Mesenchymal stem cell (in vitro differentiated cells and primary cell): ENCODE measurements around the gene HES1.
"Not testable (repeated sequence)": the region's sequence is repeated elsewhere in the genome, so short reads cannot be mapped to it uniquely, and the experiment has no call there.

Source experiments
- DNase-seq: peaks from one replicate; pipeline ENCODE4 v3.0.0-alpha.2; 2013
- H2AFZ ChIP-seq: one replicate; pipeline ENCODE4 v1.6.1; 2013; ENCODE audit warnings: low read depth, mild to moderate bottlenecking, control low read depth, inconsistent platforms, low read length, moderate library complexity
- H2AK5ac ChIP-seq: 2 replicates; pipeline ENCODE4 v1.6.1; 2013; ENCODE audit warnings: low read length, moderate library complexity, mild to moderate bottlenecking, inconsistent platforms; ENCODE audit not compliant: severe bottlenecking
- H2BK120ac ChIP-seq: one replicate; pipeline ENCODE4 v1.6.1; 2013; ENCODE audit warnings: low read depth, mild to moderate bottlenecking, inconsistent platforms, low read length, moderate library complexity
- H2BK12ac ChIP-seq, 2 experiments: one replicate each; pipeline ENCODE4 v1.6.1; 2013; ENCODE audit warnings: inconsistent platforms in 2 of 2, low read length in 2 of 2, mild to moderate bottlenecking in 2 of 2, moderate library complexity in 2 of 2, control low read depth in 1 of 2
- H2BK15ac ChIP-seq: one replicate; pipeline ENCODE4 v1.6.1; 2013; ENCODE audit warnings: mild to moderate bottlenecking, low read depth, inconsistent platforms; ENCODE audit not compliant: poor library complexity, severe bottlenecking
- H2BK5ac ChIP-seq: 2 replicates; pipeline ENCODE4 v1.6.1; 2013; ENCODE audit warnings: low read depth, mild to moderate bottlenecking, low read length, control low read depth, inconsistent platforms; ENCODE audit not compliant: poor library complexity, severe bottlenecking
- H3K14ac ChIP-seq, 2 experiments: one replicate each; pipeline ENCODE4 v1.6.1; 2013; ENCODE audit warnings: inconsistent platforms in 2 of 2, low read length in 2 of 2, control low read depth in 1 of 2, mild to moderate bottlenecking in 1 of 2, moderate library complexity in 1 of 2
- H3K18ac ChIP-seq, 2 experiments: one replicate each; pipeline ENCODE4 v1.6.1; 2013; ENCODE audit warnings: inconsistent platforms in 2 of 2, low read length in 2 of 2, control low read depth in 1 of 2, low read depth in 1 of 2, mild to moderate bottlenecking in 1 of 2
- H3K23ac ChIP-seq, 2 experiments: one replicate each; pipeline ENCODE4 v1.6.1; 2013; ENCODE audit warnings: inconsistent platforms in 2 of 2, low read length in 2 of 2, mild to moderate bottlenecking in 2 of 2, moderate library complexity in 2 of 2, control low read depth in 1 of 2
- H3K27ac ChIP-seq: 2 replicates; pipeline ENCODE4 v1.5.1; 2013; ENCODE audit warnings: mild to moderate bottlenecking, moderate library complexity, low read length, control low read depth, inconsistent platforms; ENCODE audit not compliant: poor library complexity, severe bottlenecking
- H3K27me3 ChIP-seq, 2 experiments: 2 replicates each; pipeline versions ENCODE4 v1.6.1 to v1.7.0; 2013; ENCODE audit warnings: low read length in 2 of 2, mild to moderate bottlenecking in 2 of 2, moderate library complexity in 2 of 2, control low read depth in 1 of 2, inconsistent platforms in 1 of 2; ENCODE audit not compliant: control insufficient read depth in 1 of 2, insufficient read depth in 1 of 2
- H3K36me3 ChIP-seq, 2 experiments: 2 replicates each; pipeline versions ENCODE4 v1.6.1 to v1.7.0; 2013; ENCODE audit warnings: low read length in 2 of 2, control low read depth in 1 of 2, inconsistent platforms in 1 of 2, low read depth in 1 of 2, mild to moderate bottlenecking in 1 of 2; ENCODE audit not compliant: insufficient read depth in 2 of 2, control insufficient read depth in 1 of 2
- H3K4ac ChIP-seq, 2 experiments: one replicate each; pipeline ENCODE4 v1.6.1; 2013; ENCODE audit warnings: inconsistent platforms in 2 of 2, low read length in 2 of 2, mild to moderate bottlenecking in 2 of 2, moderate library complexity in 2 of 2, control low read depth in 1 of 2, low read depth in 1 of 2
- H3K4me1 ChIP-seq: 2 replicates; pipeline ENCODE4 v1.6.1; 2013; ENCODE audit warnings: low read depth, low read length, control low read depth; ENCODE audit not compliant: control insufficient read depth, insufficient read depth
- H3K4me2 ChIP-seq: 2 replicates; pipeline ENCODE4 v1.6.1; 2013; ENCODE audit warnings: low read length, mild to moderate bottlenecking, inconsistent platforms; ENCODE audit not compliant: poor library complexity, severe bottlenecking
- H3K4me3 ChIP-seq, 2 experiments: 2 replicates each; pipeline versions ENCODE4 v1.5.1 to v1.7.0; 2013; ENCODE audit warnings: low read length in 2 of 2, mild to moderate bottlenecking in 2 of 2, control low read depth in 1 of 2, low read depth in 1 of 2; ENCODE audit not compliant: insufficient read depth in 1 of 2
- H3K79me1 ChIP-seq: replicated peaks from 2 replicates; pipeline ENCODE4 v1.6.1; 2013; ENCODE audit warnings: mild to moderate bottlenecking, control low read depth, low read length, inconsistent platforms; ENCODE audit not compliant: poor library complexity, severe bottlenecking
- H3K9ac ChIP-seq: 2 replicates; pipeline ENCODE4 v1.7.0; 2013; ENCODE audit warnings: mild to moderate bottlenecking, low read length, moderate library complexity
- H3K9me3 ChIP-seq: 2 replicates; pipeline ENCODE4 v1.7.0; 2013; ENCODE audit warnings: mild to moderate bottlenecking, low read length; ENCODE audit not compliant: control insufficient read depth
- H4K8ac ChIP-seq: one replicate; pipeline ENCODE4 v1.6.1; 2013; ENCODE audit warnings: inconsistent platforms, mild to moderate bottlenecking, low read length, moderate library complexity
- H4K91ac ChIP-seq: one replicate; pipeline ENCODE4 v1.6.1; 2013; ENCODE audit warnings: mild to moderate bottlenecking, low read length, inconsistent platforms
- WGBS: methylation state at CpG from one replicate; pipeline ENCODE4 v1.1.7; 2013; ENCODE audit warnings: mixed read lengths; 5-methylcytosine and 5-hydroxymethylcytosine counted together

Gene HES1

DNA sequence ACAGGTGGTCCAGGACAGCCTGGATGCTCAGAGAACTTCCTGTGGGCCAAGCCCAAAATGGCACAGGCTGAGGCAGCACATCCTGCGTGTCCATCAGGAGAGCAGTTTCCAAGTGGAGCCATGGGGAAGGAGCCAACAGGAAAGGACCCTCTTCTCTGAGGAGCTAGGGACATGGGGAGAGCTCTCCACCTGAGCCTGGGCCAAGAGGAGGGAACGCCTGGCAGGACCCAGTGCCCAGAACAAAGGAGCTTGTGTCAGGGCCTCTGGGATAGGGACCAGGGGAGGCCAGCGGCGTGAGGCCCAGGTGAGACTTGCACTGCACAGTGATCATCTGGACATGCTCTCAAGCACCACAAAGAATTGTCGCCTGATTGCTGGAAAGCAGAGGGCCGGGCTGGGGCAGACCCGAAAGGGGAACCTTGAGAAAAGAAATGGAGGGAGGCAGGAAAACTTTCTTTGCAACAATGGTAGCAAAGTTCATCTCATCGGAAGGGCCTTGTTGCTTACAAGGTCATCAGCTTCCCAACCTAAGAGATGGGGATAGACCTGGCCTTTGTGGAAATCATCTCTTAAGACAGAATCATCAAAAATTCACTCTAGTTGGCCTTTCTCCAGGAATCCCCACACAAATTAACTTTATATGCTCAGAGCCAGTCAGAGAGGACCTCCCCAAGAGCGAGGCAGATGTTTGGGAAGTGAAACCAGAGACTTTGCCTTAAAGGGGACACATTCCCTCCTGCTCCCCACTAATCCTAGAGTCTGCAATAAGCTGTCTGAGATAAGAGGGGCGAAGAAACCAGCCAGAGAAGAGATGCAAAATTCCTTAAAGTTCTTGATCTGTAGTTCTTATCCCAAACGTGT lies 47.7 kb upstream of the HES1 start:
- H3K27me3 ChIP-seq: no peaks in the 10 kb centered on the region
- peak overlapping the region; percentile 4 to 30 for H2BK12ac ChIP-seq
- H2BK120ac ChIP-seq: peak overlapping the region; percentile 1
- peak overlapping the region; percentile 55 for H2BK15ac ChIP-seq
- H3K36me3 ChIP-seq: no peaks in the 10 kb centered on the region
- H3K23ac ChIP-seq: no peak overlapping the region
- H3K14ac ChIP-seq: no peak overlapping the region
- DNase-seq: no peak
- H3K9ac ChIP-seq: no peak overlapping the region
- no peak overlapping the region for H2BK5ac ChIP-seq
- H2AK5ac ChIP-seq: peak overlapping the region; percentile 68
- H3K9me3 ChIP-seq: no peaks in the 10 kb centered on the region
- no peak overlapping the region for H3K4me2 ChIP-seq
- H3K4me3 ChIP-seq: no peak overlapping the region
- no peaks in the 10 kb centered on the region for H3K79me1 ChIP-seq
- no peak overlapping the region for H3K4ac ChIP-seq
- peak overlapping the region; percentile 12 for H4K91ac ChIP-seq
- peaks cover 49% of the 10 kb centered on the region for H3K4me1 ChIP-seq
- peak overlapping the region; percentile 19 to 52 for H3K18ac ChIP-seq
- H2AFZ ChIP-seq: no peak overlapping the region
- H3K27ac ChIP-seq: peak overlapping the region; percentile 86
- no peak overlapping the region for H4K8ac ChIP-seq
- 94% methylated on average over 11 of the region's 11 CpGs for WGBS

- Histone ChIP-seq H3K18ac (peak overlapping the region; percentile 31 to 73), H3K4ac (no peak overlapping the region), H3K9ac (peak overlapping the region; percentile 49), H2BK5ac (peak overlapping the region; percentile 19), H3K4me3 (no peak overlapping the region), H3K36me3 (no peaks in the 10 kb centered on the region), H3K27ac (peak overlapping the region; percentile 93), H2BK120ac (peak overlapping the region; percentile 11), H4K91ac (peak overlapping the region; percentile 45), H3K4me2 (no peak overlapping the region), H3K9me3 (no peaks in the 10 kb centered on the region), H3K4me1 (peaks cover 40% of the 10 kb centered on the region), H2AFZ (no peak overlapping the region), H3K23ac (no peak overlapping the region), H3K14ac (peak overlapping the region in 1 of 2 experiments; percentile 31), H4K8ac (peak overlapping the region; percentile 10), H3K79me1 (no peaks in the 10 kb centered on the region), H2BK15ac (peak overlapping the region; percentile 73), H2BK12ac (peak overlapping the region in 1 of 2 experiments; percentile 79), H2AK5ac (peak overlapping the region; percentile 50), H3K27me3 (no peaks in the 10 kb centered on the region)
- DNase-seq: peak; percentile 99
- WGBS: 7% methylated on average over 18 of the region's 18 CpGs
Measured at GRCh38 chr3:194089357-194090177, 46.4 kb upstream of the HES1 start.

- not testable (repeated sequence) for DNase-seq, H3K4me3 ChIP-seq, H3K79me1 ChIP-seq, H4K91ac ChIP-seq, H3K9me3 ChIP-seq, H2BK15ac ChIP-seq, H2AFZ ChIP-seq, H3K4ac ChIP-seq, H3K14ac ChIP-seq, H2BK12ac ChIP-seq, H3K4me2 ChIP-seq, H2BK5ac ChIP-seq, H4K8ac ChIP-seq, H3K27me3 ChIP-seq, H3K36me3 ChIP-seq, H3K23ac ChIP-seq, H2BK120ac ChIP-seq
- peak overlapping the region; percentile 50 for H2AK5ac ChIP-seq
- H3K27ac ChIP-seq: peak overlapping the region; percentile 93
- WGBS: 95% methylated on average over 7 of the region's 10 CpGs
- H3K9ac ChIP-seq: peak overlapping the region; percentile 49
- peaks cover 40% of the 10 kb centered on the region for H3K4me1 ChIP-seq
- H3K18ac ChIP-seq: peak overlapping the region in 1 of 2 experiments; percentile 26
Measured at GRCh38 chr3:194090178-194090555, 45.8 kb upstream of the HES1 start.

DNA sequence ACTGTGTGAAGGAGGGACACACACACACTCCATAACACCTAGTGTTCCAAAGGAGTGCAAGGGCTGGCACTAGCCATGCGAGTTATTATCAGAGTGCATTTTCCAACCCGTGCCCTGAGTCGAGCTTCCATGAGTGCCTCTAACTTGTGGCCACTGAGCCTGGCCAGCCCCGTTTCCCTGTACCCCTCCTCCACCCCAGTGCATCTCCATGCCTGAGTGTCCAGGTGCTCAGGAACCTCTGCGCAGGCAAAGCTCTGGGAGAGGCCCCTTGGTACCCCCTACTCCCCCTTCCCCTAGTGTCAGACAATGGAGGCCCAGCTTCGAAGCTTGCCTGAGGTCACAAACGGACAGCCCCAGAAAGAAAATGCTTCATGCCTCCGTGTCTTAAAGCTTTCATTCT lies 45.2 kb upstream of the HES1 start:
- Histone ChIP-seq H3K18ac (peak overlapping the region; percentile 81 to 85), H3K9ac (no peak overlapping the region), H2AK5ac (peak overlapping the region; percentile 86), H2AFZ (no peak overlapping the region), H3K79me1 (no peaks in the 10 kb centered on the region), H2BK12ac (peak overlapping the region; percentile 44 to 47), H3K9me3 (no peaks in the 10 kb centered on the region), H3K14ac (no peak overlapping the region), H2BK5ac (no peak overlapping the region), H3K27me3 (no peaks in the 10 kb centered on the region), H2BK120ac (no peak overlapping the region), H3K27ac (no peak overlapping the region), H2BK15ac (peak overlapping the region; percentile 75), H3K23ac (no peak overlapping the region), H3K4me2 (no peak overlapping the region), H4K91ac (peak overlapping the region; percentile 5), H3K4me3 (no peak overlapping the region), H3K4me1 (peaks cover 41% of the 10 kb centered on the region), H3K36me3 (no peaks in the 10 kb centered on the region), H4K8ac (no peak overlapping the region), H3K4ac (no peak overlapping the region)
- WGBS: 91% methylated on average over 8 of the region's 8 CpGs
- no peak for DNase-seq
